ENCODE measurements around the gene KCNN3. TPM values are rescaled to one million over a fixed set of nuclear protein-coding genes. Genes with fewer than 3 reads are reported as not detected.

KCNN3 gene
- total RNA-seq, 1 experiment from 2014 or later, result 1.3 TPM

- TF ChIP-seq AFF4 (CRISPR knock-in tag; IDR thresholded peaks at IDR 0.05; ENCODE audit: borderline replicate concordance) (no peak), USF1 (CRISPR knock-in tag; IDR thresholded peaks at IDR 0.05) (no peak), ZMAT4 (CRISPR knock-in tag; IDR thresholded peaks at IDR 0.05) (no peak), FOXJ3 (CRISPR knock-in tag; IDR thresholded peaks at IDR 0.05; ENCODE audit: borderline replicate concordance) (no peak), TCF7 (CRISPR knock-in tag; IDR thresholded peaks at IDR 0.05; ENCODE audit: low read depth) (no peak), ZNF396 (CRISPR knock-in tag; IDR thresholded peaks at IDR 0.05; ENCODE audit: borderline replicate concordance) (no peak), CTCF (IDR thresholded peaks at IDR 0.05) (no peak)
- POLR2A ChIA-PET, result no interaction called here
- DNase-seq (ENCODE audit: low spot score) (no peak), ATAC-seq (no peak)
- CTCF ChIA-PET, result interaction anchor here (0.6 to 3.8 kb wide), 5 partner anchors 9 to 68 kb away, joined by 3 to 33 read pairs (median 6); partner anchors contain the start of gene KCNN3
- H3K9me3 Mint-ChIP-seq, result no peaks in the 10 kb centered on the region
- no peak overlapping the region for H3K27ac Mint-ChIP-seq
- H3K4me3 Mint-ChIP-seq, result no peak overlapping the region
- no peaks in the 10 kb centered on the region for H3K36me3 Mint-ChIP-seq
- H3K27me3 Mint-ChIP-seq (ENCODE audit: low read depth), result no peaks in the 10 kb centered on the region; the same call in 1 of the 2 replicates
- H3K4me1 Mint-ChIP-seq, result peaks cover 29% of the 10 kb centered on the region
These were observed 10.8 kb downstream of the KCNN3 start for GRCh38 chr1:154859151-154859785.

GRCh38 chr1:154857441-154858215 is 12.5 kb downstream of the KCNN3 start:
- Mint-ChIP-seq H3K9me3 (no peaks in the 10 kb centered on the region), H3K27ac (no peak overlapping the region), H3K27me3 (ENCODE audit: low read depth) (no peaks in the 10 kb centered on the region; the same call in 1 of the 2 replicates), H3K4me3 (no peak overlapping the region), H3K4me1 (peaks cover 18% of the 10 kb centered on the region), H3K36me3 (no peaks in the 10 kb centered on the region)
- ChIA-PET CTCF (interaction anchor here (1.5 to 3.8 kb wide), 5 partner anchors 11 to 116 kb away, joined by 4 to 33 read pairs (median 7); partner anchors contain the start of gene KCNN3), POLR2A (no interaction called here)
- DNase-seq (ENCODE audit: low spot score) (no peak), ATAC-seq (no peak)
- no peak for TF ChIP-seq CREB1 (CRISPR knock-in tag; IDR thresholded peaks at IDR 0.05)
- TF ChIP-seq ATF2 (CRISPR knock-in tag; IDR thresholded peaks at IDR 0.05; ENCODE audit: borderline replicate concordance, low read depth), result no peak
- TF ChIP-seq FOXK1 (CRISPR knock-in tag; IDR thresholded peaks at IDR 0.05), result no peak
- TF ChIP-seq ZNF138 (CRISPR knock-in tag; conservative IDR thresholded peaks at IDR 0.05), result no peak
- no peak for TF ChIP-seq JAZF1 (CRISPR knock-in tag; IDR thresholded peaks at IDR 0.05)
- TF ChIP-seq PRDM15 (CRISPR knock-in tag; IDR thresholded peaks at IDR 0.05), result no peak
- no peak for TF ChIP-seq ZNF317 (CRISPR knock-in tag; IDR thresholded peaks at IDR 0.05; ENCODE audit: borderline replicate concordance, low read depth)
- TF ChIP-seq SP1 (CRISPR knock-in tag; conservative IDR thresholded peaks at IDR 0.05), result no peak
- TF ChIP-seq IRF2 (CRISPR knock-in tag; IDR thresholded peaks at IDR 0.05; ENCODE audit: borderline replicate concordance, low read depth), result no peak
- no peak for TF ChIP-seq SMAD4 (CRISPR knock-in tag; IDR thresholded peaks at IDR 0.05)
- TF ChIP-seq ZNF281 (CRISPR knock-in tag; IDR thresholded peaks at IDR 0.05), result no peak

Measured in WTC11 (cell line).